Measurements from ENCODE around the gene MTMR2. TPM values are rescaled to one million over a fixed set of nuclear protein-coding genes. Genes with fewer than 3 reads are reported as not detected.

Gene MTMR2
- total and polyA plus RNA-seq, 2 of the 13 experiments (the other 11 are each of a cell fraction or from before 2014, with no cell fraction given) = 12.7 to 22.3 TPM

GRCh38 chr11:95933594-95933993, 9.7 kb upstream of the MTMR2 start:
- Histone ChIP-seq H3K4me1 (ENCODE audit: insufficient read depth, low read length) (peaks cover 10% of the 10 kb centered on the region; the same call in 1 of the 2 replicates), H3K4me3 (replicated peaks in 1 of 3; ENCODE audit: insufficient read depth in 1 of 3, low read depth in 2 of 3, low read length in 3 of 3) (no peak overlapping the region), H3K79me2 (ENCODE audit: insufficient read depth, low read length) (no peaks in the 10 kb centered on the region), H4K20me1 (ENCODE audit: insufficient read depth, low read length) (no peaks in the 10 kb centered on the region), H3K9me3 (ENCODE audit: low read length) (peaks cover 22% of the 10 kb centered on the region), H2AFZ (ENCODE audit: low read length) (no peak overlapping the region), H3K9ac (ENCODE audit: insufficient read depth, low read depth, low read length) (no peak overlapping the region), H3K27me3 (ENCODE audit: control insufficient read depth in 1 of 2, insufficient read depth in 2 of 2, low read length in 2 of 2) (peaks cover 0 to 16% of the 10 kb centered on the region in 2 experiments; a peak in 4 of 5 replicates), H3K4me2 (ENCODE audit: low read depth, low read length) (no peak overlapping the region), H3K36me3 (replicated peaks in 1 of 2; ENCODE audit: control insufficient read depth in 1 of 2, insufficient read depth in 2 of 2, low read length in 2 of 2) (no peaks in the 10 kb centered on the region), H3K27ac (ENCODE audit: extremely low read length, insufficient read depth, low read length) (no peak overlapping the region)
- ATAC-seq = peak; percentile 72
- in situ Hi-C loops (cut with HindIII; ENCODE audit: extremely low pct_ligation_motif_present, low pct_unique_long_range_greater_than_20kb) (no loop called here), intact Hi-C loops (cut with micrococcal nuclease; ENCODE audit: unreplicated experiment) (no loop called here)
- no TSS peak for BruUV-seq (replicated peaks)
- FAIRE-seq = no peak
- WGBS (ENCODE audit: low lambda C conversion rate) = 25% methylated on average over 5 of the region's 5 CpGs
- DNase-seq (ENCODE audit: low spot score) = peak; percentile 56
- POLR2A ChIA-PET = no interaction called here
- CTCF ChIA-PET (ENCODE audit: low intra/inter-chr PET ratio, low total read pairs) = no interaction called here
- TF ChIP-seq GATAD1 (CRISPR knock-in tag; IDR thresholded peaks at IDR 0.05) (no peak), RERE (CRISPR knock-in tag; IDR thresholded peaks at IDR 0.05; ENCODE audit: low read depth) (0 out of 2 replicates have a peak, but pooled peaks have one; percentile 28), FOXK1 (CRISPR knock-in tag; IDR thresholded peaks at IDR 0.05; ENCODE audit: borderline replicate concordance, low read depth) (no peak), ARID5B (CRISPR knock-in tag; IDR thresholded peaks at IDR 0.05) (peak; percentile 32; the same call in 1 of the 2 replicates), BCL6 (CRISPR knock-in tag; IDR thresholded peaks at IDR 0.05) (peak; percentile 34; the same call in 1 of the 2 replicates), POGZ (CRISPR knock-in tag; IDR thresholded peaks at IDR 0.05) (peak; percentile 28; the same call in 1 of the 2 replicates), FOXA1 (IDR thresholded peaks at IDR 0.05) (no peak), FOXA1 (CRISPR knock-in tag; IDR thresholded peaks at IDR 0.05) (peak; percentile 21; the same call in 1 of the 2 replicates), SOX13 (IDR thresholded peaks at IDR 0.05) (no peak), SOX13 (CRISPR knock-in tag; conservative IDR thresholded peaks at IDR 0.05 in 1 of 2, IDR thresholded peaks at IDR 0.05 in 1 of 2) (peak in 1 of 2 experiments; percentile 48; a peak in 2 of 4 replicates), ZNF609 (CRISPR knock-in tag; IDR thresholded peaks at IDR 0.05; ENCODE audit: borderline replicate concordance) (peak; percentile 31; the same call in 1 of the 2 replicates)

Measured in HepG2 (cell line).